K562 (cell line): ENCODE data around the gene VKORC1. TPM values are rescaled to one million over a fixed set of nuclear protein-coding genes. Genes with fewer than 3 reads are reported as not detected.

Experiments
- CTCFL ChIP-seq: IDR thresholded peaks from 2 replicates; pipeline ENCODE4 v1.6.1; 2011; ENCODE audit warnings: borderline replicate concordance, low read depth, mild to moderate bottlenecking, moderate library complexity, low read length; ENCODE audit not compliant: insufficient read depth, poor library complexity, severe bottlenecking
- GATAD2A ChIP-seq: fragments of 450-650 bp; IDR thresholded peaks from 2 replicates; pipeline ENCODE4 v1.6.1; 2017
- HNRNPL ChIP-seq: fragments of 200-400 bp; formaldehyde crosslinking; IDR thresholded peaks from 2 replicates; pipeline ENCODE4 v1.6.1; 2017; ENCODE audit warnings: low read depth, mild to moderate bottlenecking, low read length
- JUND ChIP-seq, 2 experiments: IDR thresholded peaks; 2 replicates in 1 of 2; 3 replicates in 1 of 2; pipeline ENCODE4 v1.6.1; 2011; ENCODE audit warnings: borderline replicate concordance in 2 of 2, low read depth in 2 of 2, low read length in 2 of 2, improper control_type of control experiment in 1 of 2, missing biosample characterization in 1 of 2, missing genetic modification characterization in 1 of 2, missing genetic modification reagents in 1 of 2
- MEIS2 ChIP-seq: fragments of 450-650 bp; IDR thresholded peaks from 2 replicates; pipeline ENCODE4 v1.6.1; 2014; ENCODE audit warnings: mild to moderate bottlenecking; ENCODE audit not compliant: partially characterized antibody
- MTA3 ChIP-seq: fragments of 450-650 bp; formaldehyde crosslinking; IDR thresholded peaks from 2 replicates; pipeline ENCODE4 v1.6.1; 2017; ENCODE audit warnings: mild to moderate bottlenecking, borderline replicate concordance
- MYNN ChIP-seq, 2 experiments: sonication (generic); formaldehyde crosslinking in 1 of 2; IDR thresholded peaks; 2 replicates each; pipeline versions ENCODE4 v1.5.0 to v1.6.1; 2016 to 2020; ENCODE audit warnings: antibody characterized with exemption in 1 of 2, missing genetic modification reagents in 1 of 2
- NR2C1 ChIP-seq, 2 experiments: fragments of 450-650 bp; IDR thresholded peaks; 2 replicates each; pipeline ENCODE4 v1.6.1; 2017; ENCODE audit warnings: mild to moderate bottlenecking in 2 of 2, antibody characterized with exemption in 1 of 2, inconsistent platforms in 1 of 2, missing compliant biosample characterization in 1 of 2, missing genetic modification characterization in 1 of 2
- POLR2G ChIP-seq: fragments of 200-400 bp; formaldehyde crosslinking; IDR thresholded peaks from 2 replicates; pipeline ENCODE4 v1.6.1; 2017; ENCODE audit warnings: low read depth, mild to moderate bottlenecking, antibody characterized with exemption, low read length, moderate library complexity
- SIN3B ChIP-seq: fragments of 450-650 bp; IDR thresholded peaks from 2 replicates; pipeline ENCODE4 v1.6.1; 2017; ENCODE audit warnings: low read depth, mild to moderate bottlenecking, moderate library complexity
- ZBTB5 ChIP-seq: fragments of 450-650 bp; IDR thresholded peaks from 2 replicates; pipeline ENCODE4 v1.6.1; 2017; ENCODE audit warnings: antibody characterized with exemption
- ZNF197 ChIP-seq: fragments of 200-800 bp; sonication (Bioruptor generic); IDR thresholded peaks from 2 replicates; pipeline ENCODE4 v1.6.1; 2016; ENCODE audit warnings: low read depth, missing genetic modification characterization, missing compliant biosample characterization
- ZNF3 ChIP-seq: fragments of 250-450 bp; sonication (Bioruptor Pico); IDR thresholded peaks from 2 replicates; pipeline ENCODE4 v1.5.0; 2021; ENCODE audit warnings: mild to moderate bottlenecking, moderate library complexity
- ZNF347 ChIP-seq: fragments of 450-650 bp; formaldehyde crosslinking; IDR thresholded peaks from 2 replicates; pipeline ENCODE4 v1.4.0; 2020; ENCODE audit warnings: low read depth, mild to moderate bottlenecking, moderate library complexity
- ZNF354B ChIP-seq: fragments of 250-450 bp; sonication (Bioruptor Pico); IDR thresholded peaks from 2 replicates; pipeline ENCODE4 v1.4.0; 2020
- ZNF609 ChIP-seq: sonication (generic); formaldehyde crosslinking; IDR thresholded peaks from 2 replicates; pipeline ENCODE4 v1.8.1; 2023; ENCODE audit warnings: missing genetic modification reagents, mild to moderate bottlenecking, borderline replicate concordance
- ZNF77 ChIP-seq: fragments of 250-450 bp; sonication (Bioruptor Pico); IDR thresholded peaks from 2 replicates; pipeline ENCODE4 v1.5.0; 2020
- polyA plus RNA-seq, 8 experiments: library from polyadenylated mRNA; depleted of rRNA in 4 of 8; stranded (reverse) in 5 of 8; unstranded in 3 of 8; fragments of >200 nt; fragmentation: Nextera tagmentation in 2 of 8; fragmentation: Illumina TruSeq in 1 of 8; extraction: Ambion mirVana in 2 of 8; extraction: Trizol in 1 of 8; gene quantifications; 2 replicates each; pipeline versions ENCODE4 v1.2.1 to v1.2.3, GENCODE V29; 2011 to 2014; ENCODE audit warnings: inconsistent platforms in 1 of 8, missing spikeins in 1 of 8
- total RNA-seq, 7 experiments: library from RNA; depleted of rRNA in 6 of 7; stranded (reverse); fragments of >200 nt in 6 of 7; fragmentation: Illumina TruSeq in 2 of 7; extraction: Trizol in 2 of 7; gene quantifications; 2 replicates each; pipeline versions ENCODE4 v1.2.1 to v1.2.3, GENCODE V29; 2011 to 2021; ENCODE audit warnings: low replicate concordance in 1 of 7

VKORC1 gene
- total and polyA plus RNA-seq, 9 of the 15 experiments (the other 6 are each of a cell fraction or from before 2014, with no cell fraction given) = 30.0 to 119 (median 62.1) TPM

DNA sequence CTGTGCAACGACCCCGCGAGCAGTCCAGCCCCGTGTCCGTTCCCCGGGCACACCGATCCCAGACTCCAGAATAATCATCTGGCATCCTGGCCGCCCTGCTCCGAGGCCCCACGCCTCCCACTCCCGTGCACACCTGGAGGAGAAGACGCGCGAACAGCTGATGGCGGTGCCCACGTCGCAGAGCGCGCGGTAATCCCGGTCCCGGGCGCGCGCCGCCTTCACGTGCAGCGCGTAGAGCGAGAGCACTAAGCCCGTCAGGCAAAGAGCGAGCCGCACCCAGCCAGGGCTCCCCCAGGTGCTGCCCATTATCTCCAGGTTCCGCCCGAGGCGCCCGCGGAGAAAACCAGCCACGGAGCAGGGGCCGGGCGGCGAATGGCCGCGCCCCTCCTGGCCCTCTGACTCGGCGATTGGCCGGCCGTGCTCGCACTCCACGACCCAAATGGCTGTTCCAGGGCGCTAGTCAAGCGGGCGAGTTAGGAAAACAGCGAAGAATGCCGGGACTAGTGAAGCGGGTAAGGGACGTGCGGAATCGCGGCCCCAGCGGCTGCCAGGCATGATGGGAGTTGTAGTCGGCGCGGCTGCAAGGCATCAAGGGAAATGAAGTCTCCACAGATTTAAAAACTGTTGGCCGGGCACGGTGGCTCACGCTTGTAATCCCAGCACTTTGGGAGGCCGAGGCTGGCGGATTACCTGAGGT is at the start of gene VKORC1 (continued):
- TF ChIP-seq ZBTB5 = no peak
- no peak for TF ChIP-seq ZNF354B (CRISPR knock-in tag)
- TF ChIP-seq HNRNPL = peak; percentile 91
- TF ChIP-seq CTCFL = no peak
- peak; percentile 76; the same call in 1 of the 2 replicates for TF ChIP-seq GATAD2A
- no peak for TF ChIP-seq ZNF609 (CRISPR knock-in tag)
- no peak for TF ChIP-seq ZNF3
- TF ChIP-seq MTA3 = peak; percentile 88
- TF ChIP-seq ZNF77 = no peak
- TF ChIP-seq ZNF347 = no peak
- TF ChIP-seq ZNF197 = 0 out of 2 replicates have a peak, but pooled peaks have one; percentile 74
- TF ChIP-seq MEIS2 = peak; percentile 50
- peak; percentile 33; the same call in 1 of the 2 replicates for TF ChIP-seq SIN3B
- TF ChIP-seq POLR2G = peak; percentile 90
- TF ChIP-seq NR2C1 (IDR thresholded peaks at IDR 0.05) = no peak
- peak; percentile 66; the same call in 1 of the 2 replicates for TF ChIP-seq NR2C1 (tag; IDR thresholded peaks at IDR 0.05)
- peak; percentile 62; the same call in 1 of the 2 replicates for TF ChIP-seq MYNN (IDR thresholded peaks at IDR 0.05)
- TF ChIP-seq MYNN (CRISPR knock-in tag; IDR thresholded peaks at IDR 0.05) = no peak
- peak; percentile 62 for TF ChIP-seq JUND (IDR thresholded peaks at IDR 0.05; ENCODE audit: borderline replicate concordance, low read depth, low read length)
- TF ChIP-seq JUND (tag; IDR thresholded peaks at IDR 0.05; ENCODE audit: borderline replicate concordance, low read depth, low read length) = no peak; the same call in 2 of the 3 replicates
